Upper lobe of left lung (tissue), 6 donors: ENCODE results near the gene DLG2. TPM values are rescaled to one million over a fixed set of nuclear protein-coding genes. Genes with fewer than 3 reads are reported as not detected.
A peak's percentile ranks its signal among the peaks of the same experiment; 100 is the strongest.

Experiments used
- ATAC-seq, 2 donors: fragments of 200-7000 bp; cut with Tn5 transposase; one replicate each; pipeline ENCODE4 v1.9.1; 2022; ENCODE audit warnings: mild to moderate bottlenecking in 2 of 2, moderate library complexity in 2 of 2; ENCODE audit not compliant: low FRiP score in 2 of 2
- DNase-seq, 2 donors: peaks; one replicate each; pipeline ENCODE4 v3.0.0-alpha.2; 2019 to 2020
- H3K27ac ChIP-seq, 4 donors: fragments of 200-600 bp; sonication (generic); one replicate each; pipeline ENCODE4 v1.5.1; 2016 to 2019
- H3K27me3 ChIP-seq, 4 donors: fragments of 200-600 bp; sonication (generic); one replicate each; pipeline ENCODE4 v1.5.1; 2017 to 2019
- H3K36me3 ChIP-seq, 4 donors: fragments of 200-600 bp; sonication (generic); one replicate each; pipeline ENCODE4 v1.5.1; 2016 to 2019
- H3K4me1 ChIP-seq, 4 donors: fragments of 200-600 bp; sonication (generic); one replicate each; pipeline ENCODE4 v1.5.1; 2018 to 2019
- H3K4me3 ChIP-seq, 4 donors: fragments of 200-600 bp; sonication (generic); one replicate each; pipeline ENCODE4 v1.5.1; 2017 to 2019; ENCODE audit warnings: mild to moderate bottlenecking in 2 of 4, moderate library complexity in 1 of 4
- H3K9me3 ChIP-seq, 4 donors: fragments of 200-600 bp; sonication (generic); one replicate each; pipeline ENCODE4 v1.5.1; 2018 to 2019
- CTCF ChIP-seq, 6 experiments: fragments of 450-650 bp in 4 of 6; fragments of 200-600 bp in 2 of 6; sonication (generic) in 2 of 6; IDR thresholded peaks; one replicate each; pipeline ENCODE4 v1.5.1; 2016 to 2019; ENCODE audit warnings: antibody characterized with exemption in 6 of 6
- EP300 ChIP-seq, 4 donors: sonication (generic); formaldehyde crosslinking; IDR thresholded peaks; one replicate each; pipeline ENCODE4 v1.5.1; 2017; ENCODE audit warnings: antibody characterized with exemption in 4 of 4, control low read depth in 2 of 4
- POLR2A ChIP-seq, 4 donors: fragments of 450-650 bp; IDR thresholded peaks; one replicate each; pipeline ENCODE4 v1.5.1; 2016 to 2017; ENCODE audit warnings: antibody characterized with exemption in 4 of 4, mild to moderate bottlenecking in 2 of 4
- POLR2AphosphoS5 ChIP-seq, 2 donors: sonication (generic); formaldehyde crosslinking; IDR thresholded peaks; one replicate each; pipeline ENCODE4 v1.5.1; 2017; ENCODE audit warnings: antibody characterized with exemption in 2 of 2
- WGBS, 2 donors: methylation state at CpG; one replicate each; pipeline ENCODE4 v1.1.5; 2017 to 2018; 5-methylcytosine and 5-hydroxymethylcytosine counted together
- total RNA-seq, 6 donors: library from RNA; depleted of rRNA in 4 of 6; stranded (reverse); fragments of >200 nt in 4 of 6; gene quantifications; one replicate each; pipeline versions ENCODE4 v1.1.0 to v1.2.1, GENCODE V29; 2016 to 2021
- donor health status: DM: no; HTN: no; CAD: no; lungs with moderate emphysema.
- donor health status: DM: no; HTN: yes; CAD: no; lungs with severe emphysema.

Gene DLG2
- total RNA-seq, 6 donors from 2014 or later: 3.4 to 37.7 (median 9.1) TPM

- DNase-seq: no peak
Observed at GRCh38 chr11:84901991-84902390, 725.2 kb downstream of the DLG2 start.

GRCh38 chr11:84899740-84900139, 727.4 kb downstream of the DLG2 start:
- Histone ChIP-seq H3K36me3 (no peaks in the 10 kb centered on the region), H3K4me3 (no peak overlapping the region), H3K27ac (no peak overlapping the region), H3K9me3 (no peaks in the 10 kb centered on the region), H3K27me3 (no peaks in the 10 kb centered on the region), H3K4me1 (no peaks in the 10 kb centered on the region)
- DNase-seq (no peak), ATAC-seq (no peak)
- no peak for TF ChIP-seq EP300 (IDR thresholded peaks at IDR 0.05)
- TF ChIP-seq POLR2A (IDR thresholded peaks at IDR 0.05): no peak
- no peak for TF ChIP-seq CTCF (IDR thresholded peaks at IDR 0.05)
- no peak for TF ChIP-seq POLR2AphosphoS5 (IDR thresholded peaks at IDR 0.05)

More at GRCh38 chr11:84901991-84902390, 725.2 kb downstream of the DLG2 start:
- Histone ChIP-seq H3K9me3 (no peaks in the 10 kb centered on the region), H3K27me3 (no peaks in the 10 kb centered on the region), H3K4me1 (no peaks in the 10 kb centered on the region), H3K27ac (no peak overlapping the region), H3K4me3 (no peak overlapping the region), H3K36me3 (no peaks in the 10 kb centered on the region)
- 76 to 88% methylated on average over 1 of the region's 1 CpG for WGBS, 2 donors
- TF ChIP-seq EP300 (IDR thresholded peaks at IDR 0.05) (no peak), CTCF (IDR thresholded peaks at IDR 0.05) (no peak), POLR2A (IDR thresholded peaks at IDR 0.05) (no peak), POLR2AphosphoS5 (IDR thresholded peaks at IDR 0.05) (no peak)
- peak in 1 of 2 donors; percentile 50 for ATAC-seq

GRCh38 chr11:84899134-84899533, 728.0 kb downstream of the DLG2 start:
- ATAC-seq (no peak), DNase-seq (no peak)
- H3K27me3 ChIP-seq: no peaks in the 10 kb centered on the region
- no peaks in the 10 kb centered on the region for H3K9me3 ChIP-seq
- no peaks in the 10 kb centered on the region for H3K36me3 ChIP-seq
- no peaks in the 10 kb centered on the region for H3K4me1 ChIP-seq
- no peak overlapping the region for H3K4me3 ChIP-seq
- no peak overlapping the region for H3K27ac ChIP-seq
- TF ChIP-seq POLR2A (IDR thresholded peaks at IDR 0.05): no peak
- no peak for TF ChIP-seq CTCF (IDR thresholded peaks at IDR 0.05)
- no peak for TF ChIP-seq EP300 (IDR thresholded peaks at IDR 0.05)
- no peak for TF ChIP-seq POLR2AphosphoS5 (IDR thresholded peaks at IDR 0.05)
- 80 to 94% methylated on average over 2 of the region's 2 CpGs for WGBS, 2 donors

GRCh38 chr11:84894666-84895065, 732.5 kb downstream of the DLG2 start:
- no peaks in the 10 kb centered on the region for H3K4me1 ChIP-seq
- no peaks in the 10 kb centered on the region for H3K27me3 ChIP-seq
- no peaks in the 10 kb centered on the region for H3K36me3 ChIP-seq
- no peaks in the 10 kb centered on the region for H3K9me3 ChIP-seq
- H3K4me3 ChIP-seq: no peak overlapping the region
- H3K27ac ChIP-seq: no peak overlapping the region
- ATAC-seq (no peak), DNase-seq (no peak)
- TF ChIP-seq POLR2A (IDR thresholded peaks at IDR 0.05) (no peak), EP300 (IDR thresholded peaks at IDR 0.05) (no peak), CTCF (IDR thresholded peaks at IDR 0.05) (no peak), POLR2AphosphoS5 (IDR thresholded peaks at IDR 0.05) (no peak)
- 67 to 88% methylated on average over 2 of the region's 2 CpGs for WGBS, 2 donors

GRCh38 chr11:84890676-84891075, 736.5 kb downstream of the DLG2 start:
- H3K27ac ChIP-seq: no peak overlapping the region
- TF ChIP-seq POLR2A (IDR thresholded peaks at IDR 0.05) (no peak), EP300 (IDR thresholded peaks at IDR 0.05) (no peak), POLR2AphosphoS5 (IDR thresholded peaks at IDR 0.05) (no peak), CTCF (IDR thresholded peaks at IDR 0.05) (no peak)
- ATAC-seq (no peak), DNase-seq (no peak)
- H3K4me3 ChIP-seq: no peak overlapping the region
- H3K9me3 ChIP-seq: no peaks in the 10 kb centered on the region
- 65 to 75% methylated on average over 3 of the region's 3 CpGs for WGBS, 2 donors
- H3K36me3 ChIP-seq: no peaks in the 10 kb centered on the region
- no peaks in the 10 kb centered on the region for H3K4me1 ChIP-seq
- H3K27me3 ChIP-seq: no peaks in the 10 kb centered on the region
